Measurements from ENCODE around the gene LRRC45. TPM values are rescaled to one million over a fixed set of nuclear protein-coding genes. Genes with fewer than 3 reads are reported as not detected.

The LRRC45 gene
- total and polyA plus RNA-seq, 11 donors, result 2.9 to 8.6 (median 5.6) TPM

DNA sequence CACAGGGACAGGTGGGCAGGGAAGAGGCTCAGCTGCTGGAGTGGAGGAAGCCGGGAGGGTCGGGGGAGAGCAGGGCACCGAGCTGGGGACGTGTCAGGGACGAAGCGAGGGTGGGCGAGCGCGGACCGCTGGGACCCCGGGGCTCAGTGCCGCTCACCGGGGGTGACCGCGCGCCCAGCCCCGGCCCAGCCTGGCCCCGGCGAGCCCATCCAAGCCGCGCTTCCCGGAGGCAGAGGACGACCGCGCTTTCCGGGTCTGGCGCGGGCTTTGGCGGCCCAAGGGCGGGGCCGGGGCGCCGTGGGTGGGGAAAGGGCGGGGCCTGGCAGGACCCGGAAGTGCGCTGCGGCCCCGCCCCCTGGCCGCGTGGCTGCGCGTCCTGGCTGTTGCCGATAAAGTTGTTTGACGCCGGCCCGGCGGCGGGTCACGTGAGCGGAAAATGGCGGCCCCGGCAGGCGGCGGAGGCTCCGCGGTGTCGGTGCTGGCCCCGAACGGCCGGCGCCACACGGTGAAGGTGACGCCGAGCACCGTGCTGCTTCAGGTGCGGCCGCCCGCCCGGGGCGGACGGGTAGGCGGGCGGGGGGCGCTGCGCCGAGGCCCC, 45.8 kb upstream of the LRRC45 start, which contains the start of gene ASPSCR1:
Gene ASPSCR1 (plus strand): TSS at position 419 of the 598 bp plus-strand sequence. CDS start 18 bp downstream, at position 437.
- TF ChIP-seq CTCF (IDR thresholded peaks at IDR 0.05) (no peak), POLR2A (IDR thresholded peaks at IDR 0.05) (peak in 1 of 2 donors; percentile 89)
- 0 to 1% (median 0%) methylated on average over 17 to 76 of the region's 76 CpGs for WGBS, 4 donors
- intact Hi-C loops (cut with DNase I), result loop anchor here in 4 of 10 donors (2.0 to 5.0 kb wide), 2 partner anchors 45 to 121 kb away; partner anchors contain the start of genes CENPX (in 4 of the 4), LRRC45 (in 4 of the 4) and FASN (in 1 of the 4)
- Histone ChIP-seq H3K36me3 (peaks cover 0 to 23% (median 8%) of the 10 kb centered on the region in 9 donors), H3K9me3 (peaks cover 0 to 9% (median 2%) of the 10 kb centered on the region in 12 donors), H3K4me3 (peak within 1 kb of the TSS; percentile 54 to 96 (median 88)), H3K27me3 (peaks cover 0 to 4% (median 0%) of the 10 kb centered on the region in 9 donors), H3K4me1 (peaks cover 0 to 21% (median 14%) of the 10 kb centered on the region in 12 donors), H3K27ac (peak within 1 kb of the TSS; percentile 75 to 95 (median 88))
- ATAC-seq (peak; percentile 88 to 98 (median 98)), DNase-seq (peak; percentile 93 to 97 (median 93))

DNA sequence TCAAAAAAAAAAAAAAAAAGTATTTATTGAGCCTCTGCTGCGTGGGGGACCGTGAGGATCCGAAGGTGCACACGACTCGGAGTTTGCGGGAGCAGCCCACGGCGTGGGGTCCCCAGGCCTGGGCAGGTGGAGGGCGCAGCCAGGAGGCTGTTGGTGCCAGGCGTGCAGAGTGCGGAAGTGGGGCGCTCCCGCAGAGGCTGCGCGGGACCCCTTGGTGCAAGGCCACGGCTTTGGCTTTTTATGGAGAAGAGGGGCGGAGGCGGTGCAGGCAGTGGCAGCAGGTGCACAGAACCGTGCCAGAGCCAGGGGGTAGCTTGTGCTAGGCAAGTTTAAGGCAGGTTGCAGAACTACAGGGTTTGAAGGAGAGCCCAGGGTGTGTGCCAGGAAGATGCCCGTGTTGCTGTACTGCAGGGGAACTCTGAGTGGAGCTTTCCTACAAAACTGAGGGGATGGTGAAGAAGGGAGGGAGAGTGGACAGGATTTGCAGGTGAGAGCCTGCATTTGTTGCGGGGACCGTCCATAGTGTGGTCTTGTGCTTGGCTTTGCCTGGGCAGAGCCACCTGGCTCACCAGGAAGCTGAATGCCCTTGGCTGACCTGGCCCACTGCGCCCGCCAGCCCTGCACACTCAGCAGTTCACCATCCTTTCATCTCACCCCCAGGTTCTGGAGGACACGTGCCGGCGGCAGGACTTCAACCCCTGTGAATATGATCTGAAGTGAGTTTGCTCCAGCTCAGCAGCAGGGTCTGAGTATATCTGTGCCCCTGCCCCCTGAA, 44.4 kb upstream of the LRRC45 start:
- no peak for ATAC-seq
- intact Hi-C loops (cut with DNase I), result loop anchor here in 4 of 10 donors (5.0 kb wide), 1 partner anchor 44 kb away; the partner anchor contains the start of genes CENPX (in 4 of the 4) and LRRC45 (in 4 of the 4)
- Histone ChIP-seq H3K4me1 (peaks cover 0 to 21% (median 14%) of the 10 kb centered on the region in 12 donors), H3K27ac (peak overlapping the region in 3 of 12 donors; percentile 89 to 95 (median 91)), H3K36me3 (peaks cover 0 to 26% (median 8%) of the 10 kb centered on the region in 9 donors), H3K4me3 (peak overlapping the region; percentile 54 to 96 (median 88)), H3K27me3 (no peaks in the 10 kb centered on the region), H3K9me3 (peaks cover 0 to 3% (median 0%) of the 10 kb centered on the region in 12 donors)
- TF ChIP-seq CTCF (IDR thresholded peaks at IDR 0.05) (no peak), POLR2A (IDR thresholded peaks at IDR 0.05) (no peak)
- DNase-seq, result no peak
- WGBS, 4 donors, result 90 to 92% (median 91%) methylated on average over 22 to 27 of the region's 27 CpGs

DNA sequence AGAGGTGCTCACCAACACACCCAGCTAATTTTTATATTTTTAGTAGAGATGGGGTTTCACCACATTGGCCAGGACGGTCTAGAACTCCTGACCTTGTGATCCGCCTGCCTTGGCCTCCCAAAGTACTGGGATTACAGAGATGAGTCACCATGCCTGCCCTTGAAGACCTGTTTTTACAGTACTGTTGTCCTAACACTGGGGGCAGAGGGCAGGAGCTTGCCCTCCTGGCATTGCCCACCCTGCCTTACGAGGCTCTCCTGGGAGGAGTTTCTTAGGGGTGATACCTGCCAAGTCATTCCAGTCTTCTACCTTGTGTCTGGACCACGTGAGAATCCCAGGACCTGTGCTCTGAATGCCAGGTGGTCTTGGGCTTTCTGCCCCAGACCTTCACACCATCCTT, 43.0 kb upstream of the LRRC45 start:
- H3K27me3 ChIP-seq, result no peaks in the 10 kb centered on the region
- no peak for TF ChIP-seq CTCF (IDR thresholded peaks at IDR 0.05)
- no peak for TF ChIP-seq POLR2A (IDR thresholded peaks at IDR 0.05)
- intact Hi-C loops (cut with DNase I), result no loop called here
- peaks cover 0 to 21% (median 14%) of the 10 kb centered on the region in 12 donors for H3K4me1 ChIP-seq
- ATAC-seq (no peak), DNase-seq (no peak)
- peaks cover 0 to 36% (median 18%) of the 10 kb centered on the region in 9 donors for H3K36me3 ChIP-seq
- no peaks in the 10 kb centered on the region for H3K9me3 ChIP-seq
- no peak overlapping the region for H3K4me3 ChIP-seq
- no peak overlapping the region for H3K27ac ChIP-seq
- 95 to 98% (median 96%) methylated on average over 4 of the region's 4 CpGs for WGBS, 4 donors

Measured in heart left ventricle (tissue), 16 donors.